HepG2 (cell line): ENCODE measurements around the gene PDE4C. TPM values are rescaled to one million over a fixed set of nuclear protein-coding genes. Genes with fewer than 3 reads are reported as not detected.
A peak's percentile ranks its signal among the peaks of the same experiment; 100 is the strongest.

ENCODE experiments used
- ATAC-seq: fragments of 200-7000 bp; cut with Tn5 transposase; 3 replicates; pipeline ENCODE4 v1.9.1; 2020; ENCODE audit warnings: mild to moderate bottlenecking, moderate library complexity
- BruUV-seq: library from RNA; stranded (reverse); fragments of 400-500 nt; replicated peaks from 2 replicates; lab custom pipeline; 2021; lab: Mats Ljungman, UMichigan
- CTCF ChIA-PET: fragments of 300-600 bp; formaldehyde crosslinking; extraction: SDS; loops from one replicate; lab custom pipeline; 2021; ENCODE audit warnings: low total read pairs, inconsistent platforms, low intra/inter-chr PET ratio; lab: Yijun Ruan, JAX
- POLR2A ChIA-PET: fragments of 350-600 bp; sonication (Branson Sonifier 250); formaldehyde crosslinking; loops from one replicate; lab custom pipeline; 2020; ENCODE audit warnings: antibody characterized with exemption, inconsistent platforms; lab: Yijun Ruan, JAX
- DNase-seq: peaks from one replicate; pipeline ENCODE4 v3.0.0-alpha.2; 2015; ENCODE audit warnings: low spot score
- FAIRE-seq: peaks from 3 replicates; lab custom pipeline; 2011; peaks lifted over from hg19 to GRCh38; lab: Jason Lieb, UNC
- H2AFZ ChIP-seq: one replicate; pipeline ENCODE4 v1.6.1; 2011; ENCODE audit warnings: low read length, inconsistent platforms
- H3K27ac ChIP-seq: fragments of 300-600 bp; 3 replicates; pipeline ENCODE4 v1.8.0; 2011; ENCODE audit warnings: mixed run types, mild to moderate bottlenecking, mixed read lengths, low read length, inconsistent platforms; ENCODE audit not compliant: insufficient read depth; ENCODE audit errors: extremely low read length
- H3K27me3 ChIP-seq, 2 experiments: fragments of 200-600 bp in 1 of 2; 2 replicates in 1 of 2; 3 replicates in 1 of 2; pipeline versions ENCODE4 v1.6.0 to v1.8.0; 2011; ENCODE audit warnings: low read length in 2 of 2, mild to moderate bottlenecking in 2 of 2, moderate library complexity in 2 of 2, inconsistent platforms in 1 of 2; ENCODE audit not compliant: insufficient read depth in 2 of 2, control insufficient read depth in 1 of 2
- H3K36me3 ChIP-seq, 2 experiments: fragments of 200-600 bp in 1 of 2; replicated peaks in 1 of 2; 2 replicates in 1 of 2; 3 replicates in 1 of 2; pipeline versions ENCODE4 v1.5.1 to v1.8.0; 2011; ENCODE audit warnings: low read length in 2 of 2, inconsistent platforms in 1 of 2; ENCODE audit not compliant: insufficient read depth in 2 of 2, control insufficient read depth in 1 of 2
- H3K4me1 ChIP-seq: 2 replicates; pipeline ENCODE4 v1.5.1; 2012; ENCODE audit warnings: low read length, inconsistent platforms; ENCODE audit not compliant: insufficient read depth
- H3K4me2 ChIP-seq: 2 replicates; pipeline ENCODE4 v1.6.0; 2011; ENCODE audit warnings: low read depth, low read length, inconsistent platforms
- H3K4me3 ChIP-seq, 3 experiments: fragments of 200-600 bp in 1 of 3; sonication (generic), shearing (Covaris generic) in 1 of 3; replicated peaks in 1 of 3; 2 replicates each; pipeline ENCODE4 v1.5.1; 2011 to 2016; ENCODE audit warnings: low read length in 3 of 3, inconsistent platforms in 2 of 3, low read depth in 2 of 3, mild to moderate bottlenecking in 2 of 3, control low read depth in 1 of 3, mixed read lengths in 1 of 3; ENCODE audit not compliant: insufficient read depth in 1 of 3
- H3K79me2 ChIP-seq: one replicate; pipeline ENCODE4 v1.6.1; 2011; ENCODE audit warnings: low read length, inconsistent platforms; ENCODE audit not compliant: insufficient read depth
- H3K9ac ChIP-seq: 2 replicates; pipeline ENCODE4 v1.6.0; 2011; ENCODE audit warnings: mild to moderate bottlenecking, low read depth, low read length, inconsistent platforms; ENCODE audit not compliant: insufficient read depth
- H3K9me3 ChIP-seq: 2 replicates; pipeline ENCODE4 v1.5.1; 2012; ENCODE audit warnings: mild to moderate bottlenecking, low read length
- H4K20me1 ChIP-seq: 2 replicates; pipeline ENCODE4 v1.6.0; 2011; ENCODE audit warnings: inconsistent platforms, mild to moderate bottlenecking, low read length, moderate library complexity; ENCODE audit not compliant: insufficient read depth
- BCL6 ChIP-seq: IDR thresholded peaks from 2 replicates; pipeline ENCODE4 v1.6.1; 2016; ENCODE audit warnings: missing genetic modification reagents, missing compliant biosample characterization
- HDAC6 ChIP-seq: fragments of 200-600 bp; sonication (generic); IDR thresholded peaks from 2 replicates; pipeline ENCODE4 v1.7.0; 2017; ENCODE audit warnings: mild to moderate bottlenecking, antibody characterized with exemption, low read length, low read depth
- JARID2 ChIP-seq: sonication (generic); formaldehyde crosslinking; IDR thresholded peaks from 2 replicates; pipeline ENCODE4 v1.8.1; 2023; ENCODE audit warnings: missing genetic modification reagents, inconsistent platforms; ENCODE audit not compliant: insufficient replicate concordance
- NFE2L1 ChIP-seq: sonication (generic); formaldehyde crosslinking; IDR thresholded peaks from 2 replicates; pipeline ENCODE4 v1.4.0; 2020; ENCODE audit warnings: missing genetic modification reagents, mild to moderate bottlenecking, borderline replicate concordance
- PRMT3 ChIP-seq: sonication (generic); formaldehyde crosslinking; IDR thresholded peaks from 2 replicates; pipeline ENCODE4 v1.8.1; 2022; ENCODE audit warnings: low read depth, mild to moderate bottlenecking, moderate library complexity, missing genetic modification reagents, borderline replicate concordance
- TBX3 ChIP-seq: fragments of 450-650 bp; IDR thresholded peaks from 2 replicates; pipeline ENCODE4 v1.6.1; 2017; ENCODE audit warnings: antibody characterized with exemption, mild to moderate bottlenecking, inconsistent platforms, borderline replicate concordance
- TSC22D2 ChIP-seq: sonication (generic); formaldehyde crosslinking; IDR thresholded peaks from 2 replicates; pipeline ENCODE4 v1.5.1; 2020; ENCODE audit warnings: missing genetic modification reagents, mild to moderate bottlenecking, borderline replicate concordance
- ZBTB20 ChIP-seq: sonication (generic); formaldehyde crosslinking; IDR thresholded peaks from 2 replicates; pipeline ENCODE4 v1.8.1; 2023; ENCODE audit warnings: missing genetic modification reagents, low read depth, mild to moderate bottlenecking, borderline replicate concordance
- ZFP62 ChIP-seq: sonication (generic); formaldehyde crosslinking; IDR thresholded peaks from 2 replicates; pipeline ENCODE4 v1.4.0; 2020; ENCODE audit warnings: missing genetic modification reagents
- ZNF121 ChIP-seq: sonication (generic); formaldehyde crosslinking; IDR thresholded peaks from 2 replicates; pipeline ENCODE4 v1.5.0; 2020; ENCODE audit warnings: mild to moderate bottlenecking, missing genetic modification reagents
- ZNF597 ChIP-seq: sonication (generic); formaldehyde crosslinking; IDR thresholded peaks from 2 replicates; pipeline ENCODE4 v1.5.0; 2020; ENCODE audit warnings: missing genetic modification reagents
- ZNF777 ChIP-seq: sonication (generic); formaldehyde crosslinking; IDR thresholded peaks from 2 replicates; pipeline ENCODE4 v1.4.0; 2020; ENCODE audit warnings: missing genetic modification reagents
- WGBS: methylation state at CpG from one replicate; pipeline ENCODE4 v1.1.6; 2017; ENCODE audit warnings: low lambda C conversion rate; 5-methylcytosine and 5-hydroxymethylcytosine counted together
- in situ Hi-C: cut with HindIII; loops from 2 replicates; pipeline ENCODE4 v1.10.0; 2017; ENCODE audit warnings: low pct_unique_long_range_greater_than_20kb; ENCODE audit not compliant: extremely low pct_ligation_motif_present
- intact Hi-C: fragments of 100-400 bp; cut with micrococcal nuclease; formaldehyde crosslinking; loops from one replicate; pipeline ENCODE4 v1.10.0; 2022; ENCODE audit not compliant: unreplicated experiment
- polyA plus RNA-seq, 8 experiments: library from polyadenylated mRNA; depleted of rRNA in 3 of 8; stranded (reverse) in 7 of 8; unstranded in 1 of 8; fragments of >200 nt; fragmentation: Illumina TruSeq in 4 of 8; extraction: Trizol in 4 of 8; gene quantifications; 2 replicates each; pipeline versions ENCODE4 v1.2.1 to v1.2.3, GENCODE V29; 2011 to 2016; ENCODE audit warnings: low read depth in 4 of 8, missing spikeins in 1 of 8, mixed read lengths in 1 of 8; ENCODE audit not compliant: insufficient read depth in 1 of 8
- total RNA-seq, 5 experiments: library from RNA; depleted of rRNA; stranded (reverse); fragments of >200 nt; fragmentation: Illumina TruSeq; extraction: Trizol; gene quantifications; 2 replicates each; pipeline ENCODE4 v1.2.3, GENCODE V29; 2016; ENCODE audit warnings: low read depth in 1 of 5
- TF ChIP-seq, protein P1 (sequence below): IDR thresholded peaks from 2 replicates; pipeline ENCODE4 v1.6.1; 2016; ENCODE audit warnings: missing compliant biosample characterization, missing genetic modification reagents, borderline replicate concordance
- TF ChIP-seq, protein P2 (sequence below): sonication (generic); formaldehyde crosslinking; IDR thresholded peaks from 2 replicates; pipeline ENCODE4 v1.8.0; 2022; ENCODE audit warnings: mild to moderate bottlenecking, missing genetic modification reagents, moderate library complexity

PDE4C gene
- total and polyA plus RNA-seq, 2 of the 13 experiments (the other 11 are each of a cell fraction or from before 2014, with no cell fraction given), result 1.4 to 14.0 TPM

- Histone ChIP-seq H3K4me1 (peaks cover 21% of the 10 kb centered on the region), H3K9me3 (no peaks in the 10 kb centered on the region), H3K79me2 (no peaks in the 10 kb centered on the region), H3K36me3 (no peaks in the 10 kb centered on the region), H2AFZ (no peak overlapping the region), H3K9ac (no peak overlapping the region), H4K20me1 (no peaks in the 10 kb centered on the region), H3K4me2 (no peak overlapping the region), H3K4me3 (no peak overlapping the region), H3K27ac (no peak overlapping the region), H3K27me3 (peaks cover 2 to 19% of the 10 kb centered on the region in 2 experiments; a peak in 4 of 5 replicates)
- no peak for DNase-seq
- ChIA-PET POLR2A (no interaction called here), CTCF (interaction anchor here (0.8 to 3.3 kb wide), 6 partner anchors 23 to 139 kb away, joined by 3 to 38 read pairs (median 4); no protein-coding TSS in a partner anchor)
- intact Hi-C loops (loop anchor here (1.0 kb wide), 1 partner anchor 44 kb away; no protein-coding TSS in a partner anchor), in situ Hi-C loops (loop anchor here (5.0 kb wide), 1 partner anchor 45 kb away; no protein-coding TSS in a partner anchor)
- TF ChIP-seq ZNF121 (CRISPR knock-in tag) (peak; percentile 46; the same call in 1 of the 2 replicates), TBX3 (no peak), ZNF777 (no peak), NFE2L1 (CRISPR knock-in tag) (no peak), BCL6 (CRISPR knock-in tag) (no peak), ZBTB20 (CRISPR knock-in tag) (no peak), TSC22D2 (CRISPR knock-in tag) (no peak)
- 34% methylated on average over 7 of the region's 7 CpGs for WGBS
- ATAC-seq, result no peak
- no peak for FAIRE-seq
- BruUV-seq, result no TSS peak
Observed at GRCh38 chr19:18252370-18252717, 26.1 kb upstream of the PDE4C start.

DNA sequence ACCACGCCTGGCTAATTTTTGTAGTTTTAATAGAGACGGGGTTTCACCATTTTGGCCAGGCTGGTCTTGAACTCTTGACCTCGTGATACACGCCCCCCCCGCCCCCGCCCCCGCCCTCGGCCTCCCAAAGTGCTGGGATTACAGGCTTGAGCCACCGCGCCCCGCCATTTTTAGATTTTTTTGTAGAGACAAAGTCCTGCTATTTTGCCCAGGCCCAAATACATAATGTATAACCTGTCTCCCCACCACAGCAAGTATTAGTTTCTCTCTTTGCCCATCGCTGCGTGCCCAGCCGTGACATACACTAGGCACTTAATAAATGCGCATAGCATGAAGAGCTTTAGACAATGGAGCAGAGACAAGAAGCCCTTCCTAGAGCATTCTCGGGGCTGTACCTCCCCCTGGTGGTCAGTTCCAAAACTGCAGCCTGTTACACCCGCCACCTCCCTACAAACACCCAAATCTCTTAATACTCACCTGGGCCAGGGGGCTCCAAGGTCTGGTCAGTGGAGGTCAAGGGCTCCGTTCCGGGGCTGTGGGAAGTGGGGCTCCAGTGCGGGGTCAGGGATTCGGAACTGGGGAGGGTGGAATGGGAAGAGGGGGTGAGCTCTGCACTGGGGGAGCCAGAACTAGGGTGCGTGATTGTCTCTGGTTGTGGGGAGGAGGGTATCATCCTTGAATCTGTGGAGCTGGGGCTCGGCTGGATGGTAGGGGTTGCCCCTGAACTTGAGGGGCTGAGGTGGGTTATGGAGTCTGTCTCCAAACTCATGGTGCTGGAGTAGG is 25.5 kb upstream of the PDE4C start:
- no TSS peak for BruUV-seq
- Histone ChIP-seq H3K79me2 (no peaks in the 10 kb centered on the region), H3K4me3 (no peak overlapping the region), H3K27ac (no peak overlapping the region), H3K36me3 (no peaks in the 10 kb centered on the region), H3K4me2 (no peak overlapping the region), H3K9ac (no peak overlapping the region), H3K27me3 (peaks cover 0 to 15% of the 10 kb centered on the region in 2 experiments; a peak in 3 of 5 replicates), H4K20me1 (no peaks in the 10 kb centered on the region), H3K4me1 (peaks cover 21% of the 10 kb centered on the region), H3K9me3 (no peaks in the 10 kb centered on the region), H2AFZ (no peak overlapping the region)
- CTCF ChIA-PET, result interaction anchor here (0.8 to 3.3 kb wide), 6 partner anchors 23 to 139 kb away, joined by 3 to 38 read pairs (median 4); no protein-coding TSS in a partner anchor
- ATAC-seq (peak; percentile 65), DNase-seq (peak; percentile 56), FAIRE-seq (peak; percentile 78)
- WGBS, result 21% methylated on average over 23 of the region's 23 CpGs
- in situ Hi-C loops, result loop anchor here (5.0 kb wide), 1 partner anchor 44 kb away; no protein-coding TSS in a partner anchor
- POLR2A ChIA-PET, result no interaction called here
- intact Hi-C loops, result loop anchor here (1.0 kb wide), 2 partner anchors 43 to 138 kb away; no protein-coding TSS in a partner anchor
- TF ChIP-seq ZFP62 (CRISPR knock-in tag), result no peak
- TF ChIP-seq JARID2 (CRISPR knock-in tag), result no peak
- no peak for TF ChIP-seq ZNF597 (CRISPR knock-in tag)
- TF ChIP-seq HDAC6, result no peak
- TF ChIP-seq, protein P1, sequence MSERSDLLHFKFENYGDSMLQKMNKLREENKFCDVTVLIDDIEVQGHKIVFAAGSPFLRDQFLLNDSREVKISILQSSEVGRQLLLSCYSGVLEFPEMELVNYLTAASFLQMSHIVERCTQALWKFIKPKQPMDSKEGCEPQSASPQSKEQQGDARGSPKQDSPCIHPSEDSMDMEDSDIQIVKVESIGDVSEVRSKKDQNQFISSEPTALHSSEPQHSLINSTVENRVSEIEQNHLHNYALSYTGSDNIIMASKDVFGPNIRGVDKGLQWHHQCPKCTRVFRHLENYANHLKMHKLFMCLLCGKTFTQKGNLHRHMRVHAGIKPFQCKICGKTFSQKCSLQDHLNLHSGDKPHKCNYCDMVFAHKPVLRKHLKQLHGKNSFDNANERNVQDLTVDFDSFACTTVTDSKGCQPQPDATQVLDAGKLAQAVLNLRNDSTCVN (CRISPR knock-in tag), result no peak
- TF ChIP-seq, protein P2, sequence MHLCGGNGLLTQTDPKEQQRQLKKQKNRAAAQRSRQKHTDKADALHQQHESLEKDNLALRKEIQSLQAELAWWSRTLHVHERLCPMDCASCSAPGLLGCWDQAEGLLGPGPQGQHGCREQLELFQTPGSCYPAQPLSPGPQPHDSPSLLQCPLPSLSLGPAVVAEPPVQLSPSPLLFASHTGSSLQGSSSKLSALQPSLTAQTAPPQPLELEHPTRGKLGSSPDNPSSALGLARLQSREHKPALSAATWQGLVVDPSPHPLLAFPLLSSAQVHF (CRISPR knock-in tag), result no peak
- no peak for TF ChIP-seq PRMT3
